ENCODE results near the gene CTU1.

The CTU1 gene

GRCh38 chr19:51102991-51103390 lies 5.2 kb downstream of the CTU1 start:
- no peak for DNase-seq

- DNase-seq = no peak
These were observed 6.9 kb downstream of the CTU1 start for GRCh38 chr19:51101171-51101865.

GRCh38 chr19:51100601-51101000 lies 7.6 kb downstream of the CTU1 start:
- DNase-seq = no peak

- no peak for DNase-seq
These were observed 9.2 kb downstream of the CTU1 start for GRCh38 chr19:51099047-51099382.

- DNase-seq = no peak
These were observed 9.7 kb downstream of the CTU1 start for GRCh38 chr19:51098365-51099046.

GRCh38 chr19:51097796-51098195 lies 10.4 kb downstream of the CTU1 start:
- DNase-seq = no peak

- DNase-seq = no peak
These were observed 11.0 kb downstream of the CTU1 start for GRCh38 chr19:51097166-51097738.

- DNase-seq = no peak
These were observed 11.6 kb downstream of the CTU1 start for GRCh38 chr19:51096473-51097165.

- no peak for DNase-seq
These were observed 13.4 kb downstream of the CTU1 start for GRCh38 chr19:51094696-51095279.

GRCh38 chr19:51093510-51094345 lies 14.5 kb downstream of the CTU1 start:
- DNase-seq = no peak

GRCh38 chr19:51093101-51093500 lies 15.1 kb downstream of the CTU1 start:
- no peak for DNase-seq

- DNase-seq = no peak
These were observed 16.0 kb downstream of the CTU1 start for GRCh38 chr19:51091895-51092873.

- no peak for DNase-seq
These were observed 17.1 kb downstream of the CTU1 start for GRCh38 chr19:51091126-51091525.

- no peak for DNase-seq
These were observed 17.7 kb downstream of the CTU1 start for GRCh38 chr19:51090471-51090870.

- no peak for DNase-seq
These were observed 18.4 kb downstream of the CTU1 start for GRCh38 chr19:51089786-51090185.

GRCh38 chr19:51086153-51086850 lies 21.9 kb downstream of the CTU1 start:
- DNase-seq = no peak

- DNase-seq = no peak
These were observed 23.7 kb downstream of the CTU1 start for GRCh38 chr19:51084505-51084904.

GRCh38 chr19:51083783-51084182 lies 24.4 kb downstream of the CTU1 start:
- DNase-seq = no peak

GRCh38 chr19:51083181-51083580 lies 25.0 kb downstream of the CTU1 start:
- no peak for DNase-seq

GRCh38 chr19:51082611-51083010 lies 25.6 kb downstream of the CTU1 start, which contains the start of gene KLK14:
Gene KLK14 (minus strand): TSS chr19:51082887. CDS start chr19:51082614, 273 bp downstream.
- no peak for DNase-seq
